GM18502 (cell line): Measurements from ENCODE around the gene PDE5A.
A peak's percentile ranks its signal among the peaks of the same experiment; 100 is the strongest.

Source experiments
- ATAC-seq: cut with Tn5 transposase; IDR thresholded peaks from one replicate; pipeline ENCODE4 v1.9.1; 2021; ENCODE audit warnings: mild to moderate bottlenecking; ENCODE audit not compliant: unreplicated experiment, poor library complexity

PDE5A gene

DNA sequence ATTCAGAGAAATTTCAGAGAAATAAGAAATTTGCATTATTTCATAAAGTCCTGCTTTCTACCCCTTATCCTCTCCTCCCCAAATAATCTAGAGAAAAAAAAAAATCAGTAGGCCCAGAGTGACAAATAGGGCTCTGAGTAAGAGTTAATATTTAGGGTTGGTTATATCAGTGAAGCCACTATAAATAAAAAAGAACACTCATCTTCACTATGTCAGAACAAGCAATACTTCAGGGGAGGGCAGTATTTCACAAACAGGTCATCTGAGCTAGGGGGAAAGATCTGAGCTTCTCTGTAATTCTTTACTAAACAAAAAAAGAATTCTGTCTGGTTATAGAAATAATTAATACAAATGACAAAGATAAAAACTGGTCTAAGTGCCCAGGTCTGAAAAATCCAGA, 39.4 kb downstream of the PDE5A start:
- no peak for ATAC-seq

- no peak for ATAC-seq
These were observed 40.8 kb downstream of the PDE5A start for GRCh38 chr4:119587796-119588195.

DNA sequence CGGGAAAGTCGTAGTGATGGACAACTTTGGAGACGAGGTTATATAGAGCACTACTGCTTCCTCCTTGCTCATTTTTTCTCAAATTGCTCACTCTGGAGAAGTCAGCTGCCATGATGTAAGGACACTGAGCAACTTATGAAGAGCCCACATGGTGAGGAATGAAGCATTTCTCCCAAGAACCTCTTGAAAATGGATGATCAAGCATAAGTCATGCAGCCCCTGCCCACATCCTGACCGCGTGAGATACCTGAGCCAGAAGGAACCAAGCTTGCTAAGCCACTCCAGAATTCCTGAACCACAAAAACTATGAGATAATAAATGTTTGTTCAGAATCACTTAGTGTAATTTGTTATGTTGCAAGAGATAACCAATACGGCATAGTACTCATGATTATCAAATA, 42.8 kb downstream of the PDE5A start:
- ATAC-seq = no peak

- ATAC-seq = no peak
These were observed 47.3 kb downstream of the PDE5A start for GRCh38 chr4:119581190-119581873.

DNA sequence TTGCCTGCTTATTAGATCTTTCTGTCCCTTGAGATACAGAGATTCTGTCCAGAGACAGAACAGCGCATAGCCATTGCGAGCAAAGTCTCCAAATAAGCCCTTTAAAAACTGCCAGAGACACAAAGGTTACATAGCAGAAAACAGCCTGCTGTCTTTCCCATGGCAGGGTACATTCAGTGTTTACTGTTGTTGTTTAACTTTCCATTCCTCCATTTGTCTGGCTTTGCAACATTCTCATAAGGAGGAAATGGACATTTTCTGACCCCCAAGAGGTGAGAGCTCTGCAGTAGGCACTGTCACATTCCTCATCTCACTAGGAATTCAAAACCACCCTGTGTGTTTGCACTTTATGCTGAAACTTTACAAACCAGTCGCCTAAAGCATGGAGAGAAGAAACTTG, 48.3 kb downstream of the PDE5A start:
- no peak for ATAC-seq

DNA sequence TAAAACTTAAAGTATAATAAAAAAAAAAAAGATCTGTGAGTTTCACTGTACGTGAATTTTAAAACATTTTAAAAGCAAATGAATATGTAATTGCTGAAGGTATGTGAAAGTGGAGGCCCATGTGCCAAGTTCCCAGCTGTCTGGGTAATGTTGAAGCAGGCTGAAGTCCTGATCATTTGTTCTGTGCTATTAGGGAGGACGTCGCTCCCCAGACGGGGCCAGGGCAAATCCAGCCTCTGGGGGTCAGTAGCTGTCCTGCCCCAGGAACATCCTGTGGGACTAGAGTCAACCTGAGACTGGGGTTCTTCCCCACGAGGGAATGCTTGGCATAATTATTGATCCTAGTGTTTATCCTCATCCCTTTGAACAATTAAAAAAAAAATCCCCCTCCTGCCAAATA, 48.8 kb downstream of the PDE5A start:
- no peak for ATAC-seq

- ATAC-seq = no peak
These were observed 58.2 kb downstream of the PDE5A start for GRCh38 chr4:119570401-119570800.

- ATAC-seq = no peak
These were observed 64.5 kb downstream of the PDE5A start for GRCh38 chr4:119564106-119564505.

GRCh38 chr4:119559044-119559647, 69.5 kb downstream of the PDE5A start:
- ATAC-seq = no peak

- no peak for ATAC-seq
These were observed 77.6 kb downstream of the PDE5A start for GRCh38 chr4:119550857-119551532.

GRCh38 chr4:119549639-119550038, 79.0 kb downstream of the PDE5A start:
- ATAC-seq = no peak

GRCh38 chr4:119543779-119544178, 84.8 kb downstream of the PDE5A start:
- no peak for ATAC-seq

DNA sequence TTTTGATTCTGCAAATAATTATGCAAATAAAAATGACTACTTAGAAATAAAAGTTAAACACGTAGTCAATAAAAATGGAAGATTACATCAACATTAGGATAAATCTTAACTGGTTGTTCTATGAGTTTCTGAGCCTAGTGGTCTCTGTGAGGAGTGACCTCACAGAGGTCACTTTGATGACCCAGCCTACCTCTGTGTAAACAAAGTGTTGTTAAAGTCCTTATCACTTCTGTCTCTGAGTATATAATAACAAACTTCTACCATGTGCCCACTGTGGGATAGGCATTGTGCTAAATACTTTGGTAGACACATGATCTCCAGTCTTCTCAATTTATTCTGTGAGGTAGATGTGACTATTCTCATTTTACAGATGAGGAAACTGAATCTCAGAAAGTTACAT, 85.4 kb downstream of the PDE5A start:
- no peak for ATAC-seq

DNA sequence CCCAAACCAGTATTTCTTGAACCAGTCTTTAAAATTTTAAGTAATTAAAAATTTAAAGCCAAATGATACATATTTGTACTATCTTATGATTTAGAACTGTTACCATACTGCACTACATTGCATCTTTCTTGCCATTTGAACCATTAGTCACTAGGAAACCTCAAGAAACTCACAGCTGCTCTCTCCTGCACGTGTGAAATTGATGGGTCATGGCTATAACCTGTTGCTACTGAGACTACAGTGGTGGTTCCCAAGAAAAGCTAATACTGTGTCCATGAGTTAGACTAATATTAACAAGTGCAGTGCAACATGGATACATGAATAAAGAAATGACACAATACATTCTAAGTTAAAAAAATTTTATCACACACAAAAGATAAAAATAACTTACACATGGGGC, 88.4 kb downstream of the PDE5A start:
- ATAC-seq = peak; percentile 39

- ATAC-seq = peak; percentile 52
These were observed 91.0 kb downstream of the PDE5A start for GRCh38 chr4:119537586-119537985.

DNA sequence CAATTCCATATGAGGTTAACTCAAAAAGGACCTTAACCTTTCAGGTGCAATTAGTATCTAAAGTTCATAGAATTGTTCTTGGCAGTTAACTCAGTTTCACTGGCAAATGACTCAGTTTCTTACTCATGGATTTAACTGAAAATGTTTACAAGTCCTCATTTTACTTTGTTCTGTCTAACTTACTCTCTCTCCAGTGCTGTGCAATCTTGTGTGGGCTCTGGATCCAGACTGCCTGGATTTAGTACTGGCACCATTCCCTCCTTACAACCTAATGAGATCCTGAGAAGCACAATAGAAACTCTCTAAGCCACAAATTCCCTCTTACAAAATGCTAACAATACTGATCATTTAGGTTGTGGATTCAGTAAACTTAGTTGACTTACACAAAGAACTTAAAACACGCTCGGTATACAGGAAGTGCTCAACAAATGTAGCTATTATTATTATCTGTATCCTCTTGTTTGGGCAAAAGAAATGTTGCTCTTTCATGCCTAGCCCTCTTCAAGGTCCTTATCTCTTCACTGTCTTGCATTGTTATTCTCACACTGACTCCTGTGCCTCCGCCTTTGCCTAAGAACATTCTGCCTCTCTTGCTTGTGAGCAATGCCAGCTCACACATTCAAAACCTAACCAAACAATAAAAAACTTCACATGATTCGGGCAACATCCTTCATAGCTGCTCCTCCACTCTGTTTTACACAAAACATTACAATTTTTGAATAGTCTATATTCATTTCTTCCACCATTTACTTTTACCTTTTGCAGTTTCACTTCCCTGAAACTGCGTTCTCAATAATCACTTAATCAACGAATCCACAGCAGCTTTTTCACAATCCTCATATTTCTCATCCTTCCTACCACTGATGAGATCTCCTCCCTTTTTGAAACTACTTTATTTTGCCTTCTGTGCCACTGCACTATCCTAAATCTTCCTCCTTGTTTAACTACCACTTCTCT, 91.8 kb downstream of the PDE5A start:
- peak; percentile 78 for ATAC-seq

GRCh38 chr4:119532319-119532718, 96.3 kb downstream of the PDE5A start:
- no peak for ATAC-seq

DNA sequence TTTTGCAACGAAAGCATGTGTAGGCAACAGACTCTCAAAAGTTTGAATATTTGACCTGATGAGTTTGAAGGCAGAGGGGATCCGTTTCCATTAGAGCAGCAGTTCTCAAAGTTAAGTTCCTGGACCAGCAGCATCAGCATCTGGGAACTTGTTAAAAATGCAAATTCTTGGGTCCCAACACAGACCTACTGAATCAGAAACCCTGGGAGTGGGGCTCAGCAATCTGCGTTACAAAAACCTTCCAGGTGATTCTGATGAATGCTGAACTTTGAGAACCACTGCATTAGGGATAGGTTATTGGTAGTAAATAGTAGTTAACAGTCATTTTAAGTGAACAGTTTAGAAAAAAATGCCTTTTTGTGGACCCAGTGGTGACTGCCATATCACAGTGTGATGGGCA, 98.8 kb downstream of the PDE5A start:
- ATAC-seq = no peak

DNA sequence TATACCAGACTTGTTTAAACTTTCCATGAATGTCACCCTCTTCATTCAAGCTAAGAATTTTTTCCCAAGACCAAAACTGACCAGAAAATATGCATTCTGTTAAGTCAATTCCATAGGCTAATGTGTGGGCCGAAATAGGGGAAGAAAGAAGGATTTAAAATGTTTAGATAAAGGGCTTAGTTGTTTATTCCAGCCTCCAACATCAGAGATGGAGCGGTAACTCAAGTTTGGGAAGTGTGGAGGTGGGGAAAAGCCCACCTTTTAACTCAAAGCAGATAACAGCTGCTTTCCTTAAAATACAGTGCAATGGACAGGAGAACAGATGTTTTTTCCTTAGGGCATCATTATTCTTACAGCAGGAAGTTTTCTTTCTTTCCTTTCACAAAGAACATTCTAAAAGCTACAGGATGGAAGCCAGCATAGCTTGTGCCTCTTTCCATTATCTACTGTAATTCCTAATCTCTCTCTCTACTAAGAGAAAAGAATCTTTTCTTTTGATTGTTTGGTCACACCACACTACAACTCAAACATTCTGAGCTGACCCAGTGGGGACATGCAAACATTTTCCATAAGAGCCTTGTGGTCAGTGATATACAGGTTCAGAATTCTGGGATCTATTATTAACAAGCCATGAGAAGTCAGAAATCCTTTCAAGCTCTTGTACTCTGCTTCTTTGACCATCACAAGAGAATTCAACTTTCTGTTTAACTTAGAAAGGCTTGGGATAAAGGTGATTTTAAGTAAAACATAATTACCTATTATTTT, 101.6 kb downstream of the PDE5A start:
- no peak for ATAC-seq
